ENCODE results near the gene RBPJ. TPM values are rescaled to one million over a fixed set of nuclear protein-coding genes. Genes with fewer than 3 reads are reported as not detected.
"Not testable (repeated sequence)": the region's sequence is repeated elsewhere in the genome, so short reads cannot be mapped to it uniquely, and the experiment has no call there.

Gene RBPJ
- polyA plus RNA-seq, 1 of the 3 experiments (the other 2 are of a cell fraction), result 13.8 TPM

DNA sequence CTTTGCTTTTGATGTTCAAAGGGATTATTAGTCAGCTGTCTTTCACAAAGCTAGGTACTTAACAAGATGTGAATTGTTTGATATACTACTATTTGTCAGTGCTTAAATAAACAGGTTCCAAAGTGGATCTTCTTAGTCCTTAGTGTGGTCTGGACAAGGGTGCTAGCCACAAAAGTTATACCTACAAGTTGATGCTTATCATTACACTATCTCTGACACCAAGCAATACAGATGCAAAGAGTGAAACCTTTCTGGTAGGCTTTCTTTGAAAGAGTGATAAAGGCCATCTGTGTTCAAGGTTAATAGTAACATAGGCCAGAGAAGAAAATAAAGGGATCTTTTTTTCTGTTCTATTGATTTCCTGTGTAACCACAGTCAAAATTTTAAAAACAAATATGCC lies 12.2 kb upstream of the RBPJ start:
- Histone ChIP-seq H3K4me3 (ENCODE audit: low read depth in 2 of 2, low read length in 1 of 2) (no peak overlapping the region), H2AFZ (ENCODE audit: low read depth) (no peak overlapping the region), H3K9me2 (no peaks in the 10 kb centered on the region), H4K20me1 (ENCODE audit: insufficient read depth) (no peaks in the 10 kb centered on the region), H3K9me3 (no peaks in the 10 kb centered on the region), H3K36me3 (replicated peaks in 1 of 2; ENCODE audit: control insufficient read depth in 1 of 2, insufficient read depth in 2 of 2, low read length in 1 of 2) (no peaks in the 10 kb centered on the region), H3K27ac (ENCODE audit: low read depth in 2 of 2, low read length in 1 of 2) (no peak overlapping the region), H3K9ac (no peak overlapping the region), H3K4me1 (ENCODE audit: control insufficient read depth in 1 of 2, insufficient read depth in 2 of 2, low read depth in 1 of 2, low read length in 1 of 2) (no peaks in the 10 kb centered on the region), H3F3A (replicated peaks; ENCODE audit: insufficient read depth) (no peaks in the 10 kb centered on the region), H3K4me2 (no peak overlapping the region), H3K27me3 (ENCODE audit: insufficient read depth) (no peaks in the 10 kb centered on the region), H3K79me2 (ENCODE audit: insufficient read depth) (no peaks in the 10 kb centered on the region)
- ChIA-PET POLR2A (no interaction called here), CTCF (no interaction called here)
- no peak for TF ChIP-seq SIN3A (IDR thresholded peaks at IDR 0.05; ENCODE audit: borderline replicate concordance, low read depth, low read length)
- TF ChIP-seq RAD21 (IDR thresholded peaks at IDR 0.05; ENCODE audit: low read length), result no peak
- no peak for TF ChIP-seq SMC3 (IDR thresholded peaks at IDR 0.05; ENCODE audit: low read depth, low read length)
- DNase-seq, result no peak

DNA sequence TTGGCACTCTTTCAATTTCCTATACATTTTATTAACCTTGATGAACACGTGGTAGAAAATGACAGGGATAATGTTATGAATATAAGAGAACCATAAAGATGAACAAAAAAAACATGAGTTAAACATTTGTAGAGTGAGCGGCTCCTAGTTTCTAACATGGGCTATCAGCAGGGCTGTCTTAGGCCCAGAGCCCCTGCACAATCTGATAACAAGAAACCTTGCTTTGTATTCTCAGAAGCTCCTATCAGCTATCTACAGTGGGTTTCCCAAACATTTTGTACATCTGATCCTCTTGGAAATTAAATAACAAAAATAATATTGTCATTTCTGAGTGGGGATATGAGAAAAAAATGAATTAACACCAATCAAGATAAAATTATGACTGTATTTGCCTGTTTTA lies 10.6 kb upstream of the RBPJ start:
- no peak for DNase-seq
- no peaks in the 10 kb centered on the region for H3K4me1 ChIP-seq (ENCODE audit: control insufficient read depth in 1 of 2, insufficient read depth in 2 of 2, low read depth in 1 of 2, low read length in 1 of 2)
- no peaks in the 10 kb centered on the region for H4K20me1 ChIP-seq (ENCODE audit: insufficient read depth)
- no peaks in the 10 kb centered on the region for H3K36me3 ChIP-seq (replicated peaks in 1 of 2; ENCODE audit: control insufficient read depth in 1 of 2, insufficient read depth in 2 of 2, low read length in 1 of 2)
- no peaks in the 10 kb centered on the region for H3K9me2 ChIP-seq
- no peaks in the 10 kb centered on the region; the same call in 1 of the 2 replicates for H3K9me3 ChIP-seq
- no peak overlapping the region for H3K27ac ChIP-seq (ENCODE audit: low read depth in 2 of 2, low read length in 1 of 2)
- ChIA-PET POLR2A (no interaction called here), CTCF (no interaction called here)
- no peaks in the 10 kb centered on the region for H3K79me2 ChIP-seq (ENCODE audit: insufficient read depth)
- 66% methylated on average over 2 of the region's 2 CpGs for WGBS (ENCODE audit: low lambda C conversion rate)
- no peaks in the 10 kb centered on the region for H3K27me3 ChIP-seq (ENCODE audit: insufficient read depth)
- H3K4me3 ChIP-seq (ENCODE audit: low read depth in 2 of 2, low read length in 1 of 2), result no peak overlapping the region
- no peak overlapping the region for H3K9ac ChIP-seq
- H2AFZ ChIP-seq (ENCODE audit: low read depth), result no peak overlapping the region
- no peaks in the 10 kb centered on the region for H3F3A ChIP-seq (replicated peaks; ENCODE audit: insufficient read depth)
- no peak overlapping the region for H3K4me2 ChIP-seq
- TF ChIP-seq EP300 (IDR thresholded peaks at IDR 0.05; ENCODE audit: borderline replicate concordance in 1 of 2, low read depth in 1 of 2, low read length in 1 of 2), result no peak
- no peak for TF ChIP-seq NFIC (IDR thresholded peaks at IDR 0.05; ENCODE audit: borderline replicate concordance)
- TF ChIP-seq FOSL2 (IDR thresholded peaks at IDR 0.05; ENCODE audit: borderline replicate concordance, low read depth), result no peak

DNA sequence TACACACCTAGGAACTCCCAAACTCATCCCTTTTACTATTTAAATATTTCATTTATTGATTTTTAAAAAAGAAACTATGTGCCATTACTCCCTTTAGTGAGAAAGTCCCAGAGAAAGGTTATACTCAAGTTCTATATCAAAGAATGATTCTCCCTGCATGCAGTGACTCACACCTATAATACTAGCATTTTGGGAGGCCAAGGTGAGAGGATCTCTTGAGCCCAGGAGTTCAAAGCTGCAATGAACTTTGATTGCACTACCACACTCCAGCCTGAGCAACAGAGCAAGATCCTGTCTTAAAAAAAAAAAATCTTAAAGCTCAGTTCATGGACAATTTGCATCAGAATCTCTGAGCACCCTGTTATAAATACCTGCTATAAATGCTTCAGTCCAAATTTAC lies 9.2 kb upstream of the RBPJ start:
- Histone ChIP-seq H2AFZ (ENCODE audit: low read depth) (no peak overlapping the region), H3K36me3 (replicated peaks in 1 of 2; ENCODE audit: control insufficient read depth in 1 of 2, insufficient read depth in 2 of 2, low read length in 1 of 2) (no peaks in the 10 kb centered on the region), H3K27ac (ENCODE audit: low read depth in 2 of 2, low read length in 1 of 2) (no peak overlapping the region), H3K4me3 (ENCODE audit: low read depth in 2 of 2, low read length in 1 of 2) (no peak overlapping the region), H3K9ac (no peak overlapping the region), H4K20me1 (ENCODE audit: insufficient read depth) (no peaks in the 10 kb centered on the region), H3K27me3 (ENCODE audit: insufficient read depth) (no peaks in the 10 kb centered on the region), H3K9me2 (no peaks in the 10 kb centered on the region), H3K79me2 (ENCODE audit: insufficient read depth) (no peaks in the 10 kb centered on the region), H3K4me2 (no peak overlapping the region), H3K9me3 (no peaks in the 10 kb centered on the region; the same call in 1 of the 2 replicates), H3F3A (replicated peaks; ENCODE audit: insufficient read depth) (no peaks in the 10 kb centered on the region), H3K4me1 (ENCODE audit: control insufficient read depth in 1 of 2, insufficient read depth in 2 of 2, low read depth in 1 of 2, low read length in 1 of 2) (no peaks in the 10 kb centered on the region)
- ChIA-PET CTCF (interaction anchor here (0.7 to 0.8 kb wide), 2 partner anchors 18 to 324 kb away, joined by 3 read pairs; no protein-coding TSS in a partner anchor), POLR2A (no interaction called here)
- no peak for DNase-seq
- TF ChIP-seq, protein P1, sequence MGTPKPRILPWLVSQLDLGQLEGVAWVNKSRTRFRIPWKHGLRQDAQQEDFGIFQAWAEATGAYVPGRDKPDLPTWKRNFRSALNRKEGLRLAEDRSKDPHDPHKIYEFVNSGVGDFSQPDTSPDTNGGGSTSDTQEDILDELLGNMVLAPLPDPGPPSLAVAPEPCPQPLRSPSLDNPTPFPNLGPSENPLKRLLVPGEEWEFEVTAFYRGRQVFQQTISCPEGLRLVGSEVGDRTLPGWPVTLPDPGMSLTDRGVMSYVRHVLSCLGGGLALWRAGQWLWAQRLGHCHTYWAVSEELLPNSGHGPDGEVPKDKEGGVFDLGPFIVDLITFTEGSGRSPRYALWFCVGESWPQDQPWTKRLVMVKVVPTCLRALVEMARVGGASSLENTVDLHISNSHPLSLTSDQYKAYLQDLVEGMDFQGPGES (IDR thresholded peaks at IDR 0.05; ENCODE audit: low read depth, low read length), result no peak
- no peak for TF ChIP-seq NFIC (IDR thresholded peaks at IDR 0.05; ENCODE audit: borderline replicate concordance)
- TF ChIP-seq, protein P2, sequence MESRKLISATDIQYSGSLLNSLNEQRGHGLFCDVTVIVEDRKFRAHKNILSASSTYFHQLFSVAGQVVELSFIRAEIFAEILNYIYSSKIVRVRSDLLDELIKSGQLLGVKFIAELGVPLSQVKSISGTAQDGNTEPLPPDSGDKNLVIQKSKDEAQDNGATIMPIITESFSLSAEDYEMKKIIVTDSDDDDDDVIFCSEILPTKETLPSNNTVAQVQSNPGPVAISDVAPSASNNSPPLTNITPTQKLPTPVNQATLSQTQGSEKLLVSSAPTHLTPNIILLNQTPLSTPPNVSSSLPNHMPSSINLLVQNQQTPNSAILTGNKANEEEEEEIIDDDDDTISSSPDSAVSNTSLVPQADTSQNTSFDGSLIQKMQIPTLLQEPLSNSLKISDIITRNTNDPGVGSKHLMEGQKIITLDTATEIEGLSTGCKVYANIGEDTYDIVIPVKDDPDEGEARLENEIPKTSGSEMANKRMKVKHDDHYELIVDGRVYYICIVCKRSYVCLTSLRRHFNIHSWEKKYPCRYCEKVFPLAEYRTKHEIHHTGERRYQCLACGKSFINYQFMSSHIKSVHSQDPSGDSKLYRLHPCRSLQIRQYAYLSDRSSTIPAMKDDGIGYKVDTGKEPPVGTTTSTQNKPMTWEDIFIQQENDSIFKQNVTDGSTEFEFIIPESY (IDR thresholded peaks at IDR 0.05; ENCODE audit: borderline replicate concordance, low read depth), result no peak
- TF ChIP-seq, protein P3, sequence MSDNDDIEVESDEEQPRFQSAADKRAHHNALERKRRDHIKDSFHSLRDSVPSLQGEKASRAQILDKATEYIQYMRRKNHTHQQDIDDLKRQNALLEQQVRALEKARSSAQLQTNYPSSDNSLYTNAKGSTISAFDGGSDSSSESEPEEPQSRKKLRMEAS (IDR thresholded peaks at IDR 0.05; ENCODE audit: low read depth), result no peak

DNA sequence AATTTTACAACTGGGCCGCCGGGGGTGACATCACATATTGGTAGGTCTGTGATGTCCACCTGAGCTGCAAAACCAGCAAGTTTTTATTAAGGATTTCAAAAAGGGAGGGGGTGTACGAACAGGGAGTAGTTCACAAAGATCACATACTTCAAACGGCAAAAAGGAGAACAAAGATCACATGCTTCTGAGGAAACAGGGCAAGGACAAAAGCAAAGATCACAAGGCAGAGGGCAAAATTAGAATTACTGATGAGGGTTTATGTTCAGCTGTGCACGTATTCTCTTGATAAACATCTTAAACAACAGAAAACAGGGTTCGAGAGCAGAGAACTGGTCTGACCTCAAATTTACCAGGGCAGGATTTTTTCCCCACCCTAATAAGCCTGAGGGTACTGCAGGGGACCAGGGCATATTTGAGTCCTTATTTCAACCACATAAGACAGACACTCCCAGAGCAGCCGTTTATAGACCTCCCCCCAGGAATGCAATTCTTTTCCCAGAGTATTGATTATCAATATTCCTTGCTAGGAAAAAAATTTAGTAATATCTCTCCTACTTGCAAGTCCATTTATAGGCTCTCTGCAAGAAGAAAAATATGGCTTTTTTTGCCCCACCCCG lies 5.4 kb upstream of the RBPJ start:
- WGBS (ENCODE audit: low lambda C conversion rate), result 65% methylated on average over 8 of the region's 8 CpGs
- H3K4me3 ChIP-seq (ENCODE audit: low read depth in 2 of 2, low read length in 1 of 2); H3K9ac ChIP-seq; H3K27me3 ChIP-seq (ENCODE audit: insufficient read depth); H3K9me3 ChIP-seq; H3K27ac ChIP-seq (ENCODE audit: low read depth in 2 of 2, low read length in 1 of 2); H4K20me1 ChIP-seq (ENCODE audit: insufficient read depth); H3K9me2 ChIP-seq; POLR2A ChIA-PET; CTCF ChIA-PET; DNase-seq; H3K4me2 ChIP-seq; H3K4me1 ChIP-seq (ENCODE audit: control insufficient read depth in 1 of 2, insufficient read depth in 2 of 2, low read depth in 1 of 2, low read length in 1 of 2); H2AFZ ChIP-seq (ENCODE audit: low read depth); H3K36me3 ChIP-seq (replicated peaks in 1 of 2; ENCODE audit: control insufficient read depth in 1 of 2, insufficient read depth in 2 of 2, low read length in 1 of 2); H3K79me2 ChIP-seq (ENCODE audit: insufficient read depth): not testable (repeated sequence)
- H3F3A ChIP-seq (replicated peaks; ENCODE audit: insufficient read depth), result peaks cover 18% of the 10 kb centered on the region
